WI38 (cell line): ENCODE measurements around the gene RIC1.
A peak's percentile ranks its signal among the peaks of the same experiment; 100 is the strongest.

ENCODE experiments used
- H3K4me3 ChIP-seq: 2 replicates; pipeline ENCODE4 v1.5.1; 2011; ENCODE audit warnings: low read depth, mild to moderate bottlenecking, control low read depth, low read length
- TF ChIP-seq, protein P1 (sequence below): IDR thresholded peaks from 2 replicates; pipeline ENCODE4 v1.5.1; 2012; ENCODE audit warnings: low read depth, mild to moderate bottlenecking, control low read depth, low read length

The RIC1 gene

DNA sequence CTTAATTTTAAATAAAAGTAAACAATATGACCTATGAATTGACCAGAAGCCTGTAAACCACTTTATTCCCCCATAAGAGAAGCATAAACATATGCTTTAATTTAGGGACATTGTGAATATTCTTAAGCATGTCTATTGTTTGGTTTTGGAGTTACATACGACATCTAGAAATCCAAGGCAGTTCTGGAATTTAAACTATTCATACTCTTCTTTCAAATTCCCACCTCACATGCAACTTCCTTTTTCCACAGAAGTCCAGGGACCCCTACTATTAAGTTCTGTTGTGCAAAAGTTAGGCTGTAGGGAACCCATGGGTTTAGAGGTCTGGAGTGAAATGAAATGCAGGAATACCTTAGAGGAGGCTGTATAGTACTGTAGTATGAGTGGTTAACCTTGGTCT lies 2.1 kb downstream of the RIC1 start:
- TF ChIP-seq, protein P1, sequence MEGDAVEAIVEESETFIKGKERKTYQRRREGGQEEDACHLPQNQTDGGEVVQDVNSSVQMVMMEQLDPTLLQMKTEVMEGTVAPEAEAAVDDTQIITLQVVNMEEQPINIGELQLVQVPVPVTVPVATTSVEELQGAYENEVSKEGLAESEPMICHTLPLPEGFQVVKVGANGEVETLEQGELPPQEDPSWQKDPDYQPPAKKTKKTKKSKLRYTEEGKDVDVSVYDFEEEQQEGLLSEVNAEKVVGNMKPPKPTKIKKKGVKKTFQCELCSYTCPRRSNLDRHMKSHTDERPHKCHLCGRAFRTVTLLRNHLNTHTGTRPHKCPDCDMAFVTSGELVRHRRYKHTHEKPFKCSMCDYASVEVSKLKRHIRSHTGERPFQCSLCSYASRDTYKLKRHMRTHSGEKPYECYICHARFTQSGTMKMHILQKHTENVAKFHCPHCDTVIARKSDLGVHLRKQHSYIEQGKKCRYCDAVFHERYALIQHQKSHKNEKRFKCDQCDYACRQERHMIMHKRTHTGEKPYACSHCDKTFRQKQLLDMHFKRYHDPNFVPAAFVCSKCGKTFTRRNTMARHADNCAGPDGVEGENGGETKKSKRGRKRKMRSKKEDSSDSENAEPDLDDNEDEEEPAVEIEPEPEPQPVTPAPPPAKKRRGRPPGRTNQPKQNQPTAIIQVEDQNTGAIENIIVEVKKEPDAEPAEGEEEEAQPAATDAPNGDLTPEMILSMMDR, result no peak
- peak overlapping the region; percentile 94 for H3K4me3 ChIP-seq

DNA sequence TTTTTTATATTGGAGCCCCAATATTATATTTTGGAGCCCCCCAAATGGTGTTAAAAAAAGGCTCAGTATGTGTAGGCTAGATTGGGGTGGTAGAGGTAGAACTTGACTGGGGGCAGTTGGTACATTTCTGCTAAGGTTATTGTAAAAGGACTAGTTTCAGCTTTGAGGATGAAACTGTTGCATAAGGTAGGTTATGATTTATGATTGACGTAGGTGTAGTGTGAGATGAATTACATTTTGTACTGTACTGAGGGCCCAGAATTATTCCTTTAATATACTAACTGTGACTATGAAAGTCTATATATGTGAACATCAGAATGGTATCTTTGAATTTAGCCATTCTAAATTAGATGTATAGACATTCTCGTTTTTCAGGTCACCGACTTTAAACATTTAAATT lies 3.6 kb downstream of the RIC1 start:
- H3K4me3 ChIP-seq, result no peak overlapping the region
- TF ChIP-seq, protein P1, result no peak

DNA sequence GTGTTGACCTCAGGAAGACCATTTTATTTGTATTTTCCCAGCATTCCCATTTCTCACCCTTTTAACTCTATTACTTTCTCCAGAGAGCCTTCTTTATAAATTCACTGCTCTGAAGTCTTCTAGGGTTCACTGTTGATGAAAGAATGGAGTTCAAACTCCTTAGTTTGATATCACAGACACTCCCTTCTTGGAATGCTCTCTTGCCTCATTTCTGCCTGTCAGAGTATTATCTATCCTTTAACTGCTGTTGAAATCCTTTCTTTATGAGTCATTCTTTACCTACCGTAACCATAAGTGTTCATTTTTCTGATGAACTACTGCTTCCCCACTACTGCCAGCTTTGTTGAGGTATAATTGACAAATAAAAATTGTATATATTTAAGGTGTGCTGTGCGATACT lies 4.3 kb downstream of the RIC1 start:
- TF ChIP-seq, protein P1, result no peak
- H3K4me3 ChIP-seq, result no peak overlapping the region

DNA sequence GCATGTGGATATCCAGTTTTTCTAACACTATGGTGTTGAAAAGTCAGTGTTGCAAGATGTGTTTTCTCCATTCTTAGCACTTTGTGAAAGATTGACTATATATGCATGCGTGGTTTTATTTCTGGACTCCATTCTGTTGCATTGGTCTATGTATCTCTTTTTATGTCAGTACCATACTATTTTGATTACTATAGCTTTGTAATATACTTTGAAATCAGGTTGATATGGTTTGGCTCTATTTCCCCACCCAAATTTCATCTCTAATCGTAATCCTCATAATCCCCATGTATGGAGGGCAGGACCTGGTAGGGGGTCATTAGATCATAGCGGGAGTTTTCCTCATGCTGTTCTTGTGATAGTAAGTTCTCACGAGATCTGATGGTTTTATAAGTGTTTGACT lies 6.5 kb downstream of the RIC1 start:
- TF ChIP-seq, protein P1, result no peak
- H3K4me3 ChIP-seq, result no peak overlapping the region

DNA sequence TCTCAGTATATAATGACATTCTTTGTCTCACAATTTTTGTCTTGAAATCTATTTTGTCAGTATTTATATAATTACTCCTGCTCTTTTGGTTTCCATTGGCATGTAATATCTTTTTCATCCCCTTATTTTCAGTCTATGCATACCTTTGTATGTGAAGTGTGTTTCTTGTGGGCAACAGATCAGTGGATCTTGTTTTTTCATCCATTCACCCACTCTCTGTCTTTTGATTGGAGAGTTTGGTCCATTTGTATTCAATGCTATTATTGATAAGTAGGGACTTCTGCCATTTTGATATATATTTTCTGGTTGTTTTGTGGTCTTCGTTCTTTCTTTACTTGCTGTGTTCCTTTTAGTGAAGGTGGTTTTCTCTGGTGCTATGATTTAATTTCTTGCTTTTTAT lies 10.9 kb downstream of the RIC1 start:
- no peak overlapping the region for H3K4me3 ChIP-seq
- TF ChIP-seq, protein P1, result no peak

DNA sequence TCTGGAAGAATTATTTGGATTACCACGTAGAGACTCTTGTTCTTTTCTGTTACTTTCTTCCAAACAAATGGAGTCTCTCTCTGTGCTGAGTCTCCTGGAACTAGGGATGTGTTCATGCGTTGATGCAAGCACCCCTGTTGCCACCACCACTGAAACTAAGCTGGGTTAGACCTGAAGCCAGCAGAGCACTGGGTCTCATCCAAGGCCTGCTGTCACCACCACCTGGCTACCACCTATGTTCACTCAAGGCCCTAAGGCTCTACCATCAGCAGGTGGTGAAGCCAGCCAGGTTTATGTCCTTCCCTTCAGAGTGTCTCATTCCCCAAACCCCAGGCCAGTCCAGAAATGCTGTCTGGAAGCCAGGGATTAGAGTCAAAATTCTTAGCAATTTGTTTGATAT lies 13.3 kb downstream of the RIC1 start:
- no peak overlapping the region for H3K4me3 ChIP-seq
- TF ChIP-seq, protein P1, result no peak

DNA sequence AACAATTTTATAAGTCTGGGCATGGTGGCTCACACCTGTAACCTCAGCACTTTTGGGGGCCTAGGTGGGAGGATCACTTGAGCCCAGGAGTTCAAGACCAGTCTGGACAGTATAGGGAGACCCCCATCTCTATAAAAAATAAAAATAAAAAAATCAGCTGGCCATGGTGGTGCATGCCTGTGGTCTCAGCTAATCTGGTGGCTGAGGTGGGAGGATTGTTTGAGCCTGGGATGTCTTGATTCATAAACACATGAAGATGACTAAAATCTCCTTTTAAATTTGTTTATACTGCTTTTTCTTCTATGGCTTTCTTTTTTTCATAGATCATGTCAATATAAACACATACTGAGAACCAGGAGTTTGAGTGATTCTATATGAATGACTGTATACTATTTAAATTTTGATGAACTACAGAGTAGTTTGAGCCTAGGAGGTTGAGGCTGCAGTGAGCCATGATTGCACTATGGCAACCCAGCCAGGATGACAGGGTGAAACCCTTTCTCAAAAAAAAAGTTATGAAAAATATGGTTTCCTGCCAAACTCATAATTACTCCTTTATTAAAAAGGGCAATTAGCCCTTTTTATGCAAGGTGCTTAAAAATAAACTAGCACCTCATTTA lies 14.2 kb downstream of the RIC1 start:
- TF ChIP-seq, protein P1, result no peak
- H3K4me3 ChIP-seq, result no peak overlapping the region
